HG03159 (cell line): ENCODE results near the gene PDS5B.

Experiments
- ATAC-seq: cut with Tn5 transposase; IDR thresholded peaks from one replicate; pipeline ENCODE4 v1.9.1; 2021; ENCODE audit warnings: mild to moderate bottlenecking, moderate library complexity; ENCODE audit not compliant: unreplicated experiment

Gene PDS5B

DNA sequence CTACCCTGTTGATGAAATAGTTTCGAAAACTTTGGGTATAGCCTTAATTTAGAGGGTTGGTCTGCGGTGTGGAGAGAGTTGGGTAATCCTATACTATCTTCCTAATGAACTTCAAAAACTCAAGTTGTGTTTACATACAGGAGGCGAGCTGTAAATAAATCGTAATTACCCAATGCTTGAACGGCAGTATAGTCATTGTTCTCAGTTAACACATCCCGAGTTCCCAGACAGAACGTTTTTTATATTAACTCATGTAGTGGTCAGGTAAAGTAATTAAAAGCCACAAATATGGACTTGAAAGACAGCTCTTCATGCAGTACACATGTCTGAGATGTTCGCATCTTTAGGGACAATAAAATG lies 1.5 kb downstream of the PDS5B start:
- no peak for ATAC-seq

DNA sequence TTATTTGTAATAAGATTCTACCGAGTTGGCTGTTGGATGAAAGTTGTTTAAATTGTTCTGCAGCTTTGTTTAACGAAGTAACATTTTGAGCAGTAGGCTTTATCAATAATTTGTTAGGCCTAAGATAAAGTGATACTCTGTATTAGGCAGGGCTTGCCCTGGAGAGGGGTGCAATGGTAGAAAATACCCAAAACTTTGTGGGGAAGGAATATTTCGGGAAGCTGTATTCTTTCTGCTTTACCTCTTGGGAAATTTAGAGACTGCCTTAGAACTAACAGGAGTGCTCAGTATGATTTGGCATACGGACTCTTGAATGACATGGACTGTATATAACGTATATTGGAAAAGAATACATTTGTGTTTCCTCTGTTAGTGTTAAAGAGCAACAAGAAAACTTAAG lies 2.5 kb downstream of the PDS5B start:
- no peak for ATAC-seq

DNA sequence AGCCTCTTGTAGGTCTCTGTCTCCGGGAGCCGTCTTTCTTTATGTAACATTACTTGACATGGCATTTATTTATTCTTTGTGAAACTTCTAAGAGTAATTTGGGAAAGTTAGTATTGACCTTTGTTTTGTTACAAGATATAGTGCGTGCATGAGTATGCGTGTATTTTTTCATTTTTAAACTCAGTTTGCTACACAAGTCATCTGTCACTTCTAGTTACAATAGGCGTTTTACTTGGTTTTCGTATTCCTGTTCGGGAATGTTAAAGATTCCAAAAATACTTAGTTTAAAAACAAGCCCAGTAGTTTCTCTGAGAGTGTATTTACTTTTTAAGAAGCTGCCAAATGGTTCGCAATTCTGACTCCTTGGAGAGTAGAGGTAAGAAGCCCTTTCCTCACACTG lies 3.2 kb downstream of the PDS5B start:
- no peak for ATAC-seq

DNA sequence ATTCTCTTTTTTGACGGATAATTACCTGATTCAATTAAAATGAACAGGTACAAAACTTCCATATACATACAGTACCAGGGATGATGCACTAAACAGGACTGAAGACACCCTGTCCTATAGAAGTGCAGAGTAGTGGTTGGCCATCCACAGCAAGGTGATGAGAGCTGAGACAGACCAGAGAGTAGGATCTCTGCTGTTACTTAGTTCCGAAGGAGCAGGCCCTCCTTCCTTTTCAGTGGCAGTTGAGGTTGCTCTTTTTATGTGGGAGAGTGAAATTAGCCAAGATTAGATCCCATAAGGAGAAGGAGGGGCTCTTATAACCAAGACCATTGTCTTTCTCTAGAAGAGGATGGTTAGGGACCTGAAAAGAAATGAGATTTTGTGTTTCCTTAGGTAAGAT lies 4.0 kb downstream of the PDS5B start:
- no peak for ATAC-seq

DNA sequence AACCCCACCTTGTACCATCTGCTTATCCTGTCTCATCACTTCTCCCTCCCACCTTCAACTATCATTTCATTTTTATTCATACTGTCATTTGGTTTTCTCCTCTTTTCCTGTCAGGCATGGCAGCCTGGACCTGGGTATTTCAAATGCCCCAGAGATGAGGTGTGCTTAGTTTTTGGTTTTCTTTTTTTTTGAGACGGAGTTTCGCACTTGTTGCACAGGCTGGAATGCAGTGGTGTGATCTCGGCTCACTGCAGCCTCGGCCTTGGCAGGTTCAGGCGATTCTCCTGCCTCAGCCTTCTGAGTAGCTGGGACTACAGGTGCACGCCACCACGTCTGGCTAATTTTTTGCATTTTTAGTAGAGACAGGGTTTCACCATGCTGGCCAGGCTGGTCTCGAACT lies 5.8 kb downstream of the PDS5B start:
- ATAC-seq, result no peak

DNA sequence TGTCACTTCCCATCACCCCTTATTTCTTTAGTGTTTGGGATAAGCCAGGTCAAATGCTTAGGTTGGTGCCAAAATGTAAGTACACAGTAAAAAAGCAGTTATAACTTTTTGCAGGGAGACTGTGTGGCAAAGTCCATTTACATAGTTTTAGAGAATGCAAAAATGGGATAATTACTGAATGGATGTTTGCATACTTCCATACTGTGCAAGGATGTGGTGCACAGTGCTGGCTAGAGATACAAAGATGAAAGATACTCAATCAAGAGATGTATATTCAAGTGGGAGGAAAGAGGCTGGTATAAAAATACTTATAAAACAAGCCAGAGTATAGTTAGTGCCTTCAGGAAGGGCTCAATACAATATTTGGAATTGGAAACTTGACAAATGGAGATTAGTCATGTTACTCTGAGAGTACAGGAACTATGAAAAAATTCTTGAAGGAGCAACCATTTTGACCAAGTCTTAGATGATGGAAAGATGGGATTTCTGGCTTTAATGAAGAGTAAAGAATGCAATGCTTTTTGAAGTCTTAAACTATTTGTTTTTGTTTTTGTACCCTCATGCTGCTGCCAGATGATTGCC lies 8.0 kb downstream of the PDS5B start:
- no peak for ATAC-seq

DNA sequence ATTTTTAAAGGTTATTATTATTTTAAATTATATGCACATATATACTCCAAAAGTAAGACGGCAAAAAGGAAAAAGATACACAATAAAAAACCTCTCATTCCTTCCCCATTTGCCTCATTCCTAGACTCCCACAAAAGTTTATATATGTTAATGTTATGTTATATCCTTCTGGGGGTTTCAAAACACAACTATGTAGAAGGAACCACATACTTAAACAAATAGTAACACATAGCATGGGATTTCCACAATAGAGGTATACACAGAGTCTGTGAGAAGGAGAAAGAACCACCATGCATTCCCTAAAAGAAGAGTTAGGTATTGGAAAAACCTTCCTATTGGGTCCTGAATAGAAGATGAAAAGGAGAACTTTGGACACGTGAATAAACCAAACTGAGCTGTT lies 9.1 kb downstream of the PDS5B start:
- ATAC-seq, result no peak

DNA sequence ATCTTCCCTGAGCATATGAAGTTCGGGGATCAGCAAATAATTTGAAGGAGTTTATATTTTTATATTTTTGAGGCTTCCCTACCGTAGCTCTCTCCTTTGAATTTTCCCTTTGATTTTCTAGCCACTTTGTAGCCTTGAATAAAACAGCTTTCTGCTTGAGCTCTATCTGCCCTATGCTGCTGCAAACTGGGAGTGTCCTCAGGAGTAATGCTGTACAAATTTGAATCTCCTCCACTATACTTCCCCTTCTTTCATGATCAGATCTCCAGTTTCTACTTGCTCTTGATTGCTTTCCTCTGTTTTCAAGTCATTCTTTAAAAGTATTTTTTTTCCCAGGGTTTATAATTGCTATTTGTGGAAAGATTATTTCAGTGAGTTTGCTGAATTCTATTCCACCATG lies 14.6 kb downstream of the PDS5B start:
- no peak for ATAC-seq

DNA sequence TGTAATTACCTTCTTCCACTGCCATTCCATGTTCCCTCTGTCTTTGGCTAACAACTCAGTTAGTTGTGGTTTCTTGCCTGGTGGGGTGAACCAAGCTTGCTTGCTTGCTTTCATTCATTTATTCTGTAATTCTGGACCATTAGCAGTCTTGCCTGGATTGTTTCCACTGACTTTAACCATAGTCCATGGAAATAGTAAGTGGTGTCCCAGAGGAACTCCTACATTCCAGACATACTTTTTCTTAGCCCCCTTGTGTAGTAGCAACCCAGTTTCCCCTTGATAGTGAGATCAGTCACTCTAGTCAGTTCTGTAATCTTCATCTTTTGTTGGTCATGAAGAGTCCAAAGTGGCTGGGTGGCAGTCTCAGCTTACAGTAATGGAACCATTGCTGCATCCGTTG lies 23.2 kb downstream of the PDS5B start:
- no peak for ATAC-seq

DNA sequence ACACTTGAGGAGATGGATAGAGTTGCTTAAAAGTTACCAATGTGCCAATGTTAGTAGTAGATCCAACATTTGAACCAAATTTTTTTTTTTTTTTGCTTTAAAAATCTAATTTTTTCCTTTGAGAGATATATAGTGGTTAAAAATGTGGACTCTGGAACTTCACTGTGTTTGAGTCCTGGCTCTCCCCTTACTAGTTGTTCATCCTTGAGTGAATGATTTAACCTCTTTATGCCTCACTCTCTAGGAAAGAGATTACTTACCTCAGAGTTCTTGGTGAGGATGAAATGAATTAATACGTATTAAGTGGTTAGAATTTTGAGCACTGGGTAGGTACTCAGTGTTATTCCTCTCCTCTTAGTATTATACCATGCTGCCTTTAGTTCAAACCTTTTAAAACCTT lies 24.3 kb downstream of the PDS5B start:
- ATAC-seq, result no peak

DNA sequence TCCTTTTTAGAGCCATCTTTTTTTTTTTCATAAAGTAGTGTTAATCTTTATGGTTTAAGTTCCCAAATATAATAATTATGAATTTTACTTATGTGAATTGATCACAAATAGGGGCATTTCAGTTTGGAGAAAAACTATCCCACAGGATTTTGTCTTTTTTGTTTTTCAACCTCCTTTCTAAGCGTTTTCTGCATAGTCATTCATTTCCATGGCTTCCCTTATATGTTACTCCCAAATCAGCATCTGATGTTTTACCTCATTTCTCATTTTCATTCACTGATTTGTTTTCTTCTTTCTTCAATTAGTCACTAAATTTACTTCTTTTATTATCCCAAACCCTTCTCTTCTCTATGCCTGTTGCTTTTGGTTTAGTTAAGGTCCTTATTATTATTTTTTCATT lies 24.7 kb downstream of the PDS5B start:
- ATAC-seq, result no peak

DNA sequence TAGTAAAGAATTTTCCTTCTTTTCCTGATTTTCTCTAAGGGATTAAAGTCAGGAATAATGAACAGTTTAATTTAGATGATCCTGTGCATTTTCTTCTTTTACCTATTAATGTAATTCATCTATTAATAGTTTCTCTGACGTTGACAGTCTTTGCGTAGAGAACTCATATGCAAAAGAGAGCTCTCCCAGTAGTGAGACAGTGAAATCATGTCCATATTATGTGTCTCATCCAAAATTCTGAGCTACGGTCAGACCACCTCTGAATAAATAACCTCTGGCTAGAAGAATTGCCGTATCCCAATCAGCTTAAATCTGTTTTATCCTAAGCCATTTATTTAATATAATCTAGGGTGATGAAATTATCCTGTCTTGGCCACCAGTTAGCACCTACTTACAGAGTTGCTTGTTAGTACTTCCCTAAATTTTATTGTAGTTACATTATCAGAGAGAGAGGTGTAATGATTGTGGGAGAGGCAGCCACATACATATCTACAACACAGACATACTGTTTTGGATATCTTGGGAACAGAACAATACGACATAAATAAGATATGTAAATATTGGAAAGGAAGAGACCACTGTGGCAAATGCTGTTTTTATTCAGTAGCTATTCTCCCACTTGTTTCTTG lies 30.7 kb downstream of the PDS5B start:
- ATAC-seq, result no peak

DNA sequence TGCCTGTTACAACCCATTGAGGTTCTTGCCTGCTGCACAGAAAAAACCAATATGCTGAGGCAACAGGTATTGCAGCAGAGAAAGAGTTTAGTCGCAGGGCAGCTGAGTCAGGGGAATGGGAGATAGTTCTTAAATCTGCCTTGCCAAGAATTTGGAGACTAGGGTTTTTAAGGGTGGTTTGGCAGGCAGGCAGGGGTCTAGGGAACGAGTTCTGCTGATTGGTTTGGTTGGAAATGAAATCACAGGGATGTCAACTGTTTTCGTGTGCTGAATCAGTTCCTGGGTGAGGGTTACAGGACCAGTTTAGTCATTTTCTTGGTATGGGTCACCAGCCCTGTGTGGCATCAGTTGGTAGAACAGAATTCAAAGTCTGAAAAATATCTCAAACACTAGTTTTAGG lies 36.6 kb downstream of the PDS5B start:
- no peak for ATAC-seq

DNA sequence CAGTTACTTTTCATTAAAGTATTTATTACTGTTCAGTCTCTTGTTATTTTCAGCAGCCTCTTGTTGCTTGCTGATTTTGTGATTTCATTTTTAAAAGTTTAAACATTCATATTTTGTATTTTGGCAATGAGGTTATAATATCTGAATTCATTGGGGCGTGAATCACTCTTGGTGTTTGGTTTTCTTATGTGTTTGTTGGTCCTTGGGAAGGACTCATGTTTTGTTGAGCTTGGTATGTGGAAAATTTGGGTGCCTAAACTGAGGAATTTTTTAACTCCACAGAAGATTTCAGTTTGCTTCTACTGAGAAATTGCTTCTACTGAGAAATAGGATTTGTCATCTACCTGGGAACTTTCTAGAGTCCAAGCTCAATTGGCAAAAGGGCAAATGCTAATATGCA lies 38.2 kb downstream of the PDS5B start:
- ATAC-seq, result no peak

DNA sequence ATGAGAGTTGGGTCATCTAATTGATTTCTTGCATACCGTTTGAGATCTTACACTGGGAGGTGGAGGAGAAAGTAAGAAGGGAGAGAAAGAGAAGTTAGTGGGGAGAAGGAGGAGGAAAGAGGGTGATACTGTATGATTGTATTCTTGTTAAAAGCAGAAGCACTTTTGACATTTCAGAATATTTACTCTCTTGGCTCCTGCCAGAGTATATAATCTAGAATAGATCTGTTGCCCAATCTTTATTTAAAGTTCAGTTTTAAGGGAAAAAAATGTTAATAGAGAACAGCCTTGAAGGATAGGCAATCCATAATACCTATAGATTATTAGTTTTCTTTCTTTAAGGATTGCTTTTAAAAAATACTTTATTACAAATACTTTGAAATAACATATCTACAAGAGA lies 41.5 kb downstream of the PDS5B start:
- ATAC-seq, result no peak

DNA sequence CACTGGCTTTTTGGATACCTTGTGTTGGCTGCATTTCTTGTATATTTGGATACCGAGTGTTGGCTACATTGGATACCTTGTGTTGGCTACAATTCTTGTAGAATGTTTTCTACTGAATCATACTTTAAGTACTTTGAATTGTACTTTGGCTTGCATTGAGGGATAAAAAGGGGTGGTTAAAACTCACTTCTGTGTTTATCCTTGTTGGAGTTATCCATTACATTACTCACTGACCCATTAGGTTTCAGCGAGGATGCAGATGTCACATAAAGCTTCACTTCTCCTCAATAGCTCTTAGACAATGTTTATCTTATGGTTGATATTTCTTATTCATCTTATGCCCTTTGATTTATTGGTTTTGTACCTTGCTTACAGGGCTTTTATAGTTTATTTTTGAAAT lies 43.1 kb downstream of the PDS5B start:
- no peak for ATAC-seq

DNA sequence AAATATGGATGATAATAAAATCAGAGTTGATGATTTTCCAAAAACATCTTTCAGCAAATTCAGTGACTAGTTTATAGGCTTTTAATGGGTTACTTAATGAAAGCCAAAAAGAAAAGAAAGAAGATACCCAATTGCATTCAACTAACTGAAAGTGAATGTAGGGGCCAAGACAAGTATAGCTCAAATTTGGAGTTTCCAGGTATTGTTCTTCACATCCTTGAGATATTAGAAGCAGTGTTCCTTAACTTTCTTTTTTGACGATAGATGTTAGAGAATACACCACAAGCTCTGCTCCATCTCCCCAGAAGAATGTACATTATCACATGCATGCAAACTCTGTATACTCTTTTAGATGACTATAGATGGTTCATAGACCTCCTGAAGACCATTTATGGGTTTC lies 43.6 kb downstream of the PDS5B start:
- ATAC-seq, result no peak

DNA sequence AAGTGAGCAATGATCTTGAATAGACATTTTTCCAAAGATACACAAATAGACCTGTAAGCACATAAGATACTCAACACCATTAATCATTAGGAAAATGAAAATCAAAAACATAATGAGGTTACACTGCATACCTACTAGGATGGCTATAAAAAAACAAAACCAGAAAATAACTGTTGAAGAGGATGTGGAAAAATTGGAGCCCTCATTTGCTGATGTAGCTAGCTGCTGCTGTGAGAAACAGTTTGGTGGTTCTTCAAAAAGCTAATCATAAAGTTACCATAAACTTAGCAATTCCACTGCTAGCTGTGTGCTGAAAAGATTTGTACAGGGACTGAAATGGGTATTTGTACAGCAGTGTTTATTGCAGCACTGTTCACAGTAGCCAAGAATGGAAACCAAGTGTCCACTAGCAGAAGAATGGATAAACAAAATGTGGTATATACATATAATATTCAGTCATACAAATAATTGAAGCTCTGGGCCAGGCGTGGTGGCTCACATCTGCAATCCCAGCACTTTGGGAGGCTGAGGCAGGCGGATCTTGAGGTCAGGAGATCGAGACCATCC lies 46.2 kb downstream of the PDS5B start:
- ATAC-seq, result no peak

DNA sequence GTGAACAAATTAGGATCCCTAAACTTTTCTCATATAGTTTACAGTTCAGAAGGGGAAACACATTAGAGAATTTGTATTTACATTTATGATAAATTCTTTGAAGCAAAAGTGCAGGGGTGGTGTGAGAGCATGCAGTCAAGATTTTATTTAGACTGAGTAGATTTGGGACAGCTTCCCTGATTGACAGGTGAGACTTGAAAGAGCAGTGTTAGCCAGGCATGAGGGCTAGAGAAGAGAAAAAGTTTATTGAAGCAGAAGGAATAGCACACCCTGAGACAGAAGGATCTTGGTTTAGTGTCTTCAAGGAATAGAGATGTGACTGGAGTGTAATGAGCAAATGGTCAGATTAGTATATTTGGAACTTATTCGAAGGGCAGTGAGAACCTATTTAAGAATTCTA lies 50.5 kb downstream of the PDS5B start:
- ATAC-seq, result no peak

DNA sequence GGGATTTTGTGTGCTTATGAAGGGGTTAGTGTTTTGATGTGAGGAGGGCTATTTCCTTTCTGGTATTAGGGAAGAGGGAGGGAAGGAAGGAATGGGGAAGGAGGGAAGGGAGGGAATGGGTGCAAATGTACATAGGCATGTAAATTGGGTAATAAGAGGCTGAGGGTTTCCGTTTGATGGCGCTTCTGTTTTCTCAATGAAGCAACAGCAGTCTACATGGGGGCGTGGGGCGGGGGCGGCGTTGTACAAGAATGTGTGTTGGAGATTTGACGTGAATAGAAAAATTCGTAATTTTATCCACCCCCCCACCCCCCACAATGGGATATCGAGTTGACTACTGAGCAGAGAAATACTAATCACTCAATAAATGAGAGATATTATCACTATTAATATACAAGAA lies 52.5 kb downstream of the PDS5B start:
- no peak for ATAC-seq

DNA sequence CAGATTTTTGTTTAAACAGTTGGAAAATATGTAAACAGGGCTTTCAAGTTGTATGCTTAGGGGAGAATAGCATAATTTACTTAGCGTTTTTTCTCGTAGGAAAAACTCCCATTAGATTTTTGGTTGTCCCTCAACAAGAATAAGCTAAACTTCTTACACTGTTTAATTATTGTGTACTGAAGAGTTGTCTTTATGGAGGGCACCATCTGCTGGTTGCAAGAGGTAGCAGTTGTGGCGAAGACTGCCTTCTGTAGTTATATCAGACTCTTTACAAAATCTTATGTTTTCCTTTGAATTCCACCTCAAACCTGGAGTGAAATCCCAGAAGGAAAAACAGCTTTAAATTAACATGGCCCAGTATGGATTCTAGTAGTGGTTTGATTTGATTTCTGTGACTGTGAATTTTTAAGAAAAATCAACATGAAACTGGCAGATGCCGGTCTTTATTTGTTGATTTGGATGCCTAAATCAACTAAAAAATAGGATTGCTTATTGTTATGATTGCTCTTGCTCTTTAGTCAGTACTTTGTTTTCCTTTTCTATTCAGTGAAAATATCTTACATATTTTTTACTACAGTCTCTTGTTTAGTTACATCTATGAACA lies 53.4 kb downstream of the PDS5B start:
- no peak for ATAC-seq

DNA sequence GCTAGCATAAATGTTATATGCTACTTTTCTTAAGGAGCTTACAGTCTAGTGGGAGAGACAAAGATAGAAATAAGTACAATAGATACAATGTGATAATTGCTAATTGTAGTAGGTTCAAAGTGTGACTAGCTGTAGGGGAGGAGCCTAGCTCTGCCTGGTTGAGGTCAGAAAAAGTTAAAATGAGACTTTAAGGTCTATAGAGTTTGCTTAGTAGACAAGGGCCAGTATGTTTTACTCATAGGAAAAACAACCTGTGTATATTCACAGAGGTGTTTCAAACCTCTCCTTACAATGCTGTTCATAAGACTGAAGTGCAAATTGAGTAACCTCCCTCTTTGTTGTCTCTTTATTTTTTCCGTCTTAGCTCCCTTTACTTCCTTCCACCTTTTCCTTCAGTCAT lies 56.1 kb downstream of the PDS5B start:
- ATAC-seq, result no peak

DNA sequence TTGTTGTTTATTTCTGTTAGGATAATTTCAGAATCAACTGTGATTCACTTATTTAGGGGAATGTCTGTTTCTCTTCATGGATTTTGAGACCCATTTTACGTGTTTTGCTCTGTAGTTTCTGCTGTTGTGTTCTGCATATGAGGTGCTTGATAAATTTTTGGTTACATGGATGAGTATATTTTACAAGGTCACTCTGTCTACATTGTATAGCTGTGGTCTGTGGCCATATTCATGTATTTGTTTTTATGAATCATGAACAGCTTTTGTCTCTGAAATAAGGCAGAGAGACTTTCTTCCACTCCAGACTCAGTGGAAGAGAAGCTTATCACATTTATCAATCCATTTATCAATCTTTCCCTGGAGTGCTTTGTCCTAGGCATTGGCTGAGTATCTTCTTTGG lies 56.6 kb downstream of the PDS5B start:
- ATAC-seq, result no peak
